Activated CD4-positive, alpha-beta T cell treated with anti-CD3 and anti-CD28 coated beads for 48 hours (primary cell): Measurements from ENCODE around the gene AKT1S1.
A peak's percentile ranks its signal among the peaks of the same experiment; 100 is the strongest.

Experiments
- DNase-seq: peaks from one replicate; pipeline ENCODE4 v3.0.0-alpha.2; 2020

The AKT1S1 gene

DNA sequence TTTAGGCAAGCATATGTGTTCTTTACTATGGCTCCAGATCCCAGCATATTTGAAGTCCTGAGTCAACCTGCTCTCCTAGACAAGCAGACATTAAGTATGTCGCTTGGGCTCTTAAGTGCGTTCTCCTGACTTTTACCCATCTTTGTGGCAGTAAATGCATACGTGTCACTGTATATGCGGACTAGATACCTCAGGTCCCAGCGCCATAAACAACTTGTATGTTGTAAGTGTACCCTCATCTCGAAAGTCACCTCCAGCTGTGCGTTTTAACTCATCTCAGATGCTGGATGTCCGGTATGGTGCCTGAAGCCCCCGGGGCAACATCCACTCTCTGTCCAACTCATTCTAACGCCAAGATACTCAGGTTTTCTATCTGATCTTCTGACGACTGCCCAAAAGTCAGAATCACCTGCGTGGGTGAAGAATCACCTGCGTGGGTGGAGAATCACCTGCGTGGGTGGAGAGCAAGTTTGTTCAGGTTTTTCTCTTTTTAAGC lies 24.5 kb downstream of the AKT1S1 start:
- DNase-seq = no peak

DNA sequence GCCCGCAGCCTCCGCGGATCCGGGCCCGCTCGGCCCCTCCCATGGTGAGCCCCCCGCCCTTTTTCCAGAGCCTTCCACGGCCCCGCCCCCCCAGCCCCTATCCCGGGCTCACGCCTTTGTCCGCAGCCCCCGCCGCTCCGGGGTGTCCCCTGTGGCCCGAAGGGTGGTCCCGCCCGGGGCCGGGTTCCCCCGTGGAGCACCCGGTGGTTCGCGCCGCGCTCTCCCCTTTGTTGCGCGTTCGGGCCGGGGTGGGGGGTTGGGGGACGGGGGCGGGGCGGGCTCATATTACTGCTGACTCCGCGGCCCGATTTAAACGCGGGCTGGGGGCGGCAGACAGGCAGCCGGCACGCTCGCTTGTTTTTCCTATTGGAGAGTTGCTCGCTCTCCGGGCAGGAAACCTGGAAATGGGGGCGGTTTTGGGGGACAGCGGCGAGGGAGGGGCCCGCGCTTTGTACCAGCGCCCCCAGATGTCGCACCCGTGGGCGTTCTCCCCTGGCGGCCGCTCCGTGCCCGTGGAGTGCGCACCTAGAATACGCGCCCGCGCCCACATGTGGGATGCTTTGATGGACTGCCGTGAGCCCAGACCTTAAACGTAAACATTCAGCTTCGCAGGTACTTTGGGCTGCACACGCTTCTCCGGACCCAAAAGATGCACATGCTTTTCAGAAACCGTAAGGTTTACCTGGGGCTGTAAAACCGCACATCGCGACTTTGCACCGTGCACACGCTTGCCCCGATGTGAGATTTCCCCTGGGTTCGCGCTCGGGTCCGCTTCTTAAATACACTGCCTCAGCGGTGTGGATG lies 25.5 kb downstream of the AKT1S1 start:
- no peak for DNase-seq

DNA sequence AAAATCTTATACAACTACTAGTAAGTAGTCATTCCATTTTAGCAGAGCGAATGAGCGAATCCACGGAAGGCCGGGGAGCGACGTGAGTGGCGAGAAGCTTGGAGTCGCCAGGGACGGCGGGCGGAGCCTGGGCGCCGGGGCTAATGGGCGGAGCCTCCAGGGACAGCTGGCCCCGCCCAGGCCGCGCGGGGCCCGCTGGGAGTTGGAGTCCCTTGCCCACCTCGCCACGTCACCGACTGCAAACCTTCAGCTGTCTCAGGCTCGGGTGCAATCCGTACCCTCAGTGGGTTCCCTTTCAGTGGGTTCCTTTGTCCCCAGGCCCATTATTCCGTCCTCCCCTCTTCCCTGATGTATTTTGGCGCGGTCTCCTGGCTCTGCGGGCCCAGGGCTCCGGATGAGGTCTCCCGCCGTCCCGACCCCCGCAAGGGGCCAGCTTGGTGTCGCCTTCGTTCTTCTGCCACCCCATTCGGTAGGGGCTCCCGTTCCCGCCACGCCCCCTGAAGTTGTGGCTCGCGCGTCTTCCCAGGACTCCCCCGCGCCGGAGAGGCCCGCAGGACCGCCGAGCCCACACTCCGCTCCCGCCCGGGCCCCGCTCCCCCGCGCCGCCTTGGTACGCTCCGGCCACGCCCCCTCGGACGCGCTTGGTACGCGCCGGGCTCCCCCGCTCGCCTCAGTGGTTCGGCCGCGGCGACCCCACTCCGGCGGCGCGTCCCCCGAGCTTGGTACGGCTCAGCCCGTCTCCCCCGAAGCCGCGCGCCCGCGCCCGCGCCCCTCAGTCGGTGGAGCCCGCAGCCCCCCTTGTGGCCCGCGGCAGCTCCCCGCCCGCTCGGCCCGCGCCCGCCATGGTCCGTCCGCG lies 26.4 kb downstream of the AKT1S1 start, which contains the start of gene PTOV1:
PTOV1 (plus strand) TSS at position 673 of the 856 bp plus-strand sequence.
- peak; percentile 93 for DNase-seq

DNA sequence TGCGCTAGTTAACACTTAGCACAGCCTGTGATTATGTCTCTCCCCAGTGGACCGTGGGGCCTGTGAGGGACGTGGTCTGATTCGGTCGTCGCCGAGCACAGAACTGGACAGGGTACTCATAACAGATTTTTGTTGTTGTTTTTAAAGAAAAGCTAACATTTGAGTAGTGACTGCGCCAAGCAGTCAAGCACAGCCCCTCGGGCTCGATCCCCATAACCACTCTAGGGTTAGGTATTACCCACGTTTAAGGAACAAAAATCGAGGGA lies 27.0 kb downstream of the AKT1S1 start:
- no peak for DNase-seq

DNA sequence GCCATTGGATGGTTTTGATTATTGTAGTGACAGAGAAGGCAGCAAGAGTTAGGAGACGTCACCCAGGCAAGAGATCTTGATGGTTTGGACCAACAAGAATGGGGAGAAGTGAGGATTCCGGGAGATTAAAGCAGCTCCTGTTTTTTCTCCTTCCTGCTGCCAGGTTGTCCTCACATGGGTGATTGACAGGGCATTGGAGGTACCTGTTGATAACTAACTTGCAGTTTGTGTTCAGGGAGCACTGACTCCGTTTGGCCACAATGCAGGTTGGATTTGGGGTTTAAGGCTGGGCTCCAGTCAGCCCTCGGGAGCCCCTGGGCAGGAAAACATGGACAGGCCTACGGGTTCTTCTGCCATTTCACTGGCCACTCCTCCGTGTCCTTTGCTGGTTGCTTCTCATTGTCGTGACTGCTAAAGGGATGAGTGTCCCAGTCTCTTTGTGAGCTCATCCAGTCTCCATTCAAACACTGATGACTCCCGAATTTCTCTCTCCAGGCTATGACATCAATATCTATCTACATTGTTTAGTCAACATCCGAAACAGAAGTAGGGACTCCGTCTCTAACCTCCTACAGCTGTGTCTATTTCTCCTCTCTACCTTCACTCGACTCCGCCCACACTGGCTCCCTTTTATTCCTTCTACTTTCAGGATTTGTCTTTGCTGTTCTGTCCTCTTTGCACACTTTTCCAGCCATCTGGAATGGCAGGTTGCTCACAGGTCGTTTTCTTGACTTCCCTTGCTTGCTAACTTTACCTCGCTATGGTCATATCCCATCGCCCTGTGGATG lies 27.5 kb downstream of the AKT1S1 start:
- DNase-seq = no peak

GRCh38 chr19:49848938-49849337 lies 28.2 kb downstream of the AKT1S1 start:
- DNase-seq = no peak

DNA sequence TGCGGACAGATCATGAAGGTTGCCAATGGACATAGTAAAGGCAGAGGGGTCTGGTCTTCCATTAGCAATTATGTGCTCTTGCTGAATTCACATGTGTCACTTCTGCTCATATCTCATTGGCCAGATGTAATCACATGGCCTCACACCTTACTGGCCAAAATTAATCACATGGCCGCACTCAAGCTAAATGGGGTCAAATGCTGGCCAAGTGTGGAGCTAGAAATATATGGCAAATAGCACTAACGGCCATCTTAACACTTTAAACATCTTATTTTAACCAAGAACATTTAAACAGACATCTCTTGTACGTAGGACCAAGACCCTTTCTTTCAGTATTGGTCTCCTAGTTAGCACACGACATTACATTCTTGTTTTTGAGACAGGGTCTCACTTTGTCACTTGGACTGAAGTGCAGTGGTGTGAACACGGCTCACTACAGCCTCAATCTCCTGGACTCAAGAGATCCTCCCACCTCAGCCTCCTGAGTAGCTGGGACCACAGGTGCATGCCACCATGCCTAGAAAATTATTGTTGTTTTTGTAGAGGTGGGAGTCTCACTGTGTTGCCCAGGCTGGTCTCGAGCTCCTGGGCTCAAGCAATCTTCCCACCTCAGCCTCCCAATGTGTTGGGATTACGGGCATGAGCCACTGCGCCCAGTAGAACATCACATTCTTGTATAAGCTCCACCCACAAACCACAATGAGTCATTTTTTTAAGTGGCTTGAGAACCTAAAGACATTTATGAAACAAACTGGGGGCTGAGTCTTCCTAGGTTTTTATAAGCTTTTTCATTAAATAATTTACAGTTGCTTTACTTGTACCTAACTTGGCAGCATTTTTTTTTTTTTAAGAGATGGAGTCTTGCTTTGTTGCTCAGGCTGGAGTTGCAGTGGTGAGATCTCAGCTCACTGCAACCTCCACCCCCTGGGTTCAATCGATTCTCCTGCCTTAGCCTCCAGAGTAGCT lies 29.1 kb downstream of the AKT1S1 start:
- DNase-seq = no peak

DNA sequence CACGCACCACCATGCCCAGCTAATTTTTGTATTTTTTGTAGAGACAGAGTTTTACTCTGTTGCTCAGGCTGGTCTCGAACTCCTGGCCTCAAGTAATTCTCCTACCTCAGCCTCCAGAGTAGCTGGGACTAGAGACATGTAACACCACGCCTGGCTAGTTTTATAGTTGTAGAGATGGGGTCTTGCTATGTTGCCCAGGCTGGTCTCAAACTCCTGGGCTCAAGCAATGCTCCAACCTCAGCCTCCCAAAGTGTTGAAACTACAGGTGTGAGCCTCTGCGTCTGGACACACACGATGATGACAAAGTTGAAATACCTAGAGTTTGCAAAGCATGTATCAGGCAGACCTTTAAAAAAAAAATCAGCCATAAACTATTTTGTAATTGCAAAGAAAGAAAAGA lies 30.7 kb downstream of the AKT1S1 start:
- DNase-seq = no peak

GRCh38 chr19:49845414-49845813 lies 31.7 kb downstream of the AKT1S1 start:
- DNase-seq = no peak

GRCh38 chr19:49844138-49845095 lies 32.7 kb downstream of the AKT1S1 start:
- no peak for DNase-seq

GRCh38 chr19:49843265-49843664 lies 33.9 kb downstream of the AKT1S1 start:
- DNase-seq = no peak

DNA sequence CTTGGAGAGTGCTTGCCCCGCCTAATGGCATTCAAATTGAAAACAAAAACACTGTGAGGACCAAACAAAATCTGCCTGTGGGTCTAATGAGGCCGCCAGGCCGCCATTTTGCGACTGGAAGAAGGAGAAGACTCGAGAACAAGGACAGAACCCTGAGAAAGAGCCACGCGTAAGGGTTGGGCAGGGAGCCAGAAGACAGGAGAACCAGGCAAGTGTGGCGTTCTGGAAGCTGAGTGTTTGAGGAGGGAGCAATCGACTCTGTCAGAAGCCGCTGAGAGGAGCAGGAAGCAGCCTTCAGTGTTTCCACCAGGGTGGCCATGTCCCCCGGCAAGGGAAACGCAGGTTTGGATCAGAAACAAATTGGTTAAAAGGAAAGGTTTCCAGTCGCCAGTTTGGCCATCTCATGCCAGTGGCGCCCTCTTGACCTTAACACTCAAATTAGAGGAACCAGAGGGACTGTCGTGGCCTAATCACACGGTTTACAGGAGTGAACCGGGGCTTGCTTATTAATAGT lies 36.4 kb downstream of the AKT1S1 start:
- DNase-seq = no peak

GRCh38 chr19:49840321-49840720 lies 36.8 kb downstream of the AKT1S1 start:
- no peak for DNase-seq

DNA sequence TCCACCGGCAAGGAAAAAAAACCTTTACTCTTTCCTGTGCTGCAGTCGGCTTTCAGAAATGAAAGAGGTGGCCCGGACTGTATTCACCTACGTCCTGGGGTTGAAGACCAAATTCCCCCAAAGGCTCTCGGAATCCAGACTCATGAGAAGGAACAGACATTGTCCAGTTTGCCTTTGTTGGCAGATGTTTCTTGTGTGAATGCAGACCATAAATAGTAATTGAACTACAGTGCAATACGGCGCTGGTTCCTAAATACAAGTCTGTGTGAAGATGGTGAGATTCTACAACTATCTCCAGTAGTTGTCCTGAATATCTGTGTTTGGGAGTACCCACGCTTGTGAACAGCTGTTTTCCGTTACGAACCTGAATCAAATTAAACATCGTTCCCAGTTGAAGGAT lies 37.4 kb downstream of the AKT1S1 start:
- no peak for DNase-seq

DNA sequence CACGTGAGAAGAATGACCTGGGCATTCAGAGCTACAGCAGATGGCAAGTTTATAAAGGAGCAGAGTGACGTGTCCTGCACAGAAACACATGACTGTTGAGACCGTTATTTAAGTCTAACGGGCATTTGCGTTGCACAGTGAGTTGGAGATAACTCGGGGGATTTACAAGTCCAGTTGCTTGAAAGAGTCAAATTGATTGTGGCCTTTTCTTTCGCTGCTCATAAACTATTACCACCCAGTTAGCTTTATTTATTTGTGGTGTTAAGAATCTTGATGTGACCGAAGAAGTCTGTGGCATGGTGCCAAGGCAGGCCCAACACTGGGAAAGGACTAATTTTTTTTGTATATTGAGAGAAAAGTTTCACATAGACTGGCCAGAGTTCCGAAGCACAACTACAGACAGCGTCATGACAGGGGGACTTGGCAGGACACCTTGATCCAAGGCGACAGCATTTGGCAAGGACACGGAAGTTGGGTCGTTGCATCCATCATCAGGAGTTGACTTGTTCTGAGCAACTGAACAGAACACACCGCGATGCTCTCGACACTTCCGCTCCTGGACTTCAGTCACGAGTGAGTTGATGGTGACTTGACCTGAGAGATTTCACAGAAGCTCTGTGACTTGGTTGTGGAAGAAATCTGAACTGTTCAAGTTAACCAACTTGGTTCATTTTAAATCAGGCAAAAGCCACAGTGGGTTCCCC lies 38.1 kb downstream of the AKT1S1 start:
- DNase-seq = no peak

GRCh38 chr19:49837425-49837824 lies 39.7 kb downstream of the AKT1S1 start:
- no peak for DNase-seq

GRCh38 chr19:49837009-49837310 lies 40.2 kb downstream of the AKT1S1 start:
- no peak for DNase-seq

DNA sequence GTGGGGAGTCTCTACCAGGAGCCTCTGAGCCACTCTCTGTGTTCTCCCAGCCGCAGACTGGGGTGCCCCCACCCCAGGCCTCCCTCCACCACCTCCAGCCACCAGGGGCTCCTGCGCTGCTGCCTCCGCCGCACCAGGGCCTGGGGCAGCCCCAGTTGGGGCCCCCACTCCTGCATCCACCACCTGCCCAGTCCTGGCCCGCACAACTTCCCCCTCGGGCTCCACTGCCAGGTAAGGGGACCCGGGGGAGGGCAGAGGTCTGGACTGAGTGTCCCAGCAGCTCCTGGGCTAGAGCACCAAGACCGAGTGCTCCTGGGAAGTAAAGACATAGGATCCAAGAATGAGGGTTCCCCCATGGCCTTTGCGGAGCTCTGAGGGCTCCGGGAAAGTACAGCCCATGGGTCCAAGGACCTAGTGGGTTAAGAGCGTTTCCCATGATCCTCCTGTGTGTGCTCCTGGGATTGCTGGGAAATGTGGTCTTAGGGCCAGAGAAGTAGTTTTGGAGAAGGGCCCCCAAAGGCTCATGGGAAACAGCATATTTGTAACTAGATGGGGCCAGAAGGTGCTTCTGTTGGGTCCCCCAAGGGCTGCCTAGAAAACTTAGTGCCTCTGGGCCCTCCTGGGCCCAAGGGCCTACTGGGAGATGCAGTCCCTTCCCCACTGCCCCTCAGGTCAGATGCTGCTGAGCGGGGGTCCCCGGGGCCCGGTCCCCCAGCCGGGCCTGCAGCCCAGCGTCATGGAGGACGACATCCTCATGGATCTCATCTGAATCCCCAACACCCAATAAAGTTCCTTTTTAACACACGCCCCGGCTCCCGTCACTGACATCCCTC lies 40.8 kb downstream of the AKT1S1 start:
- DNase-seq = no peak

- DNase-seq = no peak
Measured at GRCh38 chr19:49835562-49835961, 41.6 kb downstream of the AKT1S1 start.
